ENCODE results near the gene EXT2. TPM values are rescaled to one million over a fixed set of nuclear protein-coding genes. Genes with fewer than 3 reads are reported as not detected.

EXT2 gene
- polyA plus RNA-seq, 1 donor, result 51.6 TPM

DNA sequence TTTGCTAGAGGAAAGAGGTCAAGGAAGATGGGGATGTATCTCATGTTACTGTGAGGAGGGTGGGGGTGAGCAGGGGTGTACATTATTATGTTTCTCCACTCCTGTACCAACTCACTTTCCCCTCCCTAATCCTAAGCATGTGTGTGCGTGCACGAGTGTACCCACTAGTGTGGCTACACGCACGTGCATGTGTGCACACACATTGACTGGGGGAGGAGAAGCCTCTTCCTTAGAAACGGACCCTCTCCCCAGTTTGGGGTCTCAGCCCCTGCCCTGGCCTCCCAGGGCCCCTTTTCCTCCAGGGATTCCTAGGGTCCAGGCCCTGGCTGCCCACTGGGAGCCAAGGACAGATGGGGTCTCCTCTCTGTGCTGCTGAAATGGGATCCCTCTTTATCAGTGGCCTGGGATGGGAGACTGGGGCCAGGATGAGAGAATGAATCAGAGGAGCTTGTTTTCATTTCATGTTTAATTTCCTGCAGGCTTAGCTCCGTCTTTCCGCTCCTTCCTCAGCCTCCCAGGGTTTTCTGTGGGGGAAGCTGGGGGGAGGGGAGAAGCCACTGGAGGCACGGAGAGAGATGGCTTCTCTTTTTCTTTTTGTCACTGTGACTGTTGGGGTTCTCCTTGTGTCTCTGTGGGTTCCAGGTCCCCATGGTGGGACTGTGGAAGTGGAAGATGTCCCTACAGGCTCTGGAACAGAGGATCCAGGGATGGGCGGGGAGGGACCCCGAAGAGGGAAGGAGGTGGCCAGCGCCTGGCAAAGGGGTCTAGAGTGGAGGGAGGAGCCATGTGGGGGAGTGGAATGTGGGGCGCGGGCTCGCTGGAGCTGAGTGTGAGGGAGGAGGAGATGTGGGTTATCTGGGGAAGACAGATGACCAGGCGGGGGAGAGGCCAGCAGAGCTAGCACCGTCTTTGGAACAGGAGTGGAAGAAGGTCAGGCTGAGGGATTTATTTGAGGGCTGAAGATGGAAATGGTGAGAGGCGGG lies 174.2 kb downstream of the EXT2 start:
- H3K27ac ChIP-seq (ENCODE audit: low read length), result no peak overlapping the region
- no peaks in the 10 kb centered on the region for H3K9me3 ChIP-seq (ENCODE audit: control insufficient read depth, low read depth, low read length)
- DNase-seq, result peak in 1 of 2 donors; percentile 11
- H3K27me3 ChIP-seq (ENCODE audit: control insufficient read depth, insufficient read depth, low read length), result no peaks in the 10 kb centered on the region
- 80% methylated on average over 1 of the region's 17 CpGs for WGBS (ENCODE audit: insufficient coverage, low lambda C conversion rate)
- no peaks in the 10 kb centered on the region for H3K36me3 ChIP-seq (ENCODE audit: control insufficient read depth, insufficient read depth, low read length)
- no peak overlapping the region for H3K4me3 ChIP-seq (ENCODE audit: low read length)
- no peaks in the 10 kb centered on the region for H3K4me1 ChIP-seq (ENCODE audit: control insufficient read depth, insufficient read depth, low read length)

DNA sequence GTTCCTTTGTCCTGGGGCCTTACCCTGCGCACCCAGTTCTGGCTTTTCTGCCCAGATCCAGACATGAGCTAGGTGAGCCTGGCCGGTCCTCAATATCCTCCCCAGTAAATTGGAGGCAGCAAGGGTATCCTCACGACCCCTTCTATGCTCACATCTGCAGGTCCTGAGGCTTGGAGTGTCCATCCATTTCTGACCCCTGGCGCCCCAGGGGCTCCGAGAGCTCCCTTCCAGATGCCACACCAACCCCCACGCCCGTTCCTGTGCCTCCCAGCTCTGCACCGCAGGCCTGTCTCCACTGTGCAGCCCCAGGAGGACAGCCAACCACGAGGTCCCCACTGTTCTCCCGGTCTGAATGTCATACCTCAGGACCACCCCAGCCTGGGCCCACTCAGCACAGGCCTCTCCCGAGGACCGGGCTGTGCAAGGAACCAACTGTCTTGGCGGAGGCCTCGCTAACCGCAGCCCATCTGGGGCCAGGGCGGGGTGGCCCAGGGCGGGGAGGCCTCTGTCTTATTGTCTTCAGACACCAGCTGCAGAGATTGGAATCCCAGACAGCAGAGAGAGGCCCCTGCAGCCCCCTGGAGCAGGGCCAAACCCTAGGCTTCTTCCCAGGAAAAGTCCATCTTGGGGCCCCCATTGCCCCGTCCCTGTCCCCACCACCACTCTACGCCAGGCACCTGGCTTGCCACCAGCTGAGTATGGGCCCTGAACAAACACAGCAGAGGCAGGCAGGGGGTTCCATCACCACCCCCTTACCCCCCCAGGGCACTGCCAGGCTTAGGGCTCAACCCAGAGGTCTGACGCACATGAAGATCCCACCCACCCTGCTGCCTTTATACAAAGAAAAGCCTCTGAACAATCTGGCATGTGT lies 175.2 kb downstream of the EXT2 start:
- Histone ChIP-seq H3K9me3 (ENCODE audit: control insufficient read depth, low read depth, low read length) (peaks cover 3% of the 10 kb centered on the region), H3K4me3 (ENCODE audit: low read length) (no peak overlapping the region), H3K27me3 (ENCODE audit: control insufficient read depth, insufficient read depth, low read length) (no peaks in the 10 kb centered on the region), H3K4me1 (ENCODE audit: control insufficient read depth, insufficient read depth, low read length) (no peaks in the 10 kb centered on the region), H3K27ac (ENCODE audit: low read length) (no peak overlapping the region), H3K36me3 (ENCODE audit: control insufficient read depth, insufficient read depth, low read length) (no peaks in the 10 kb centered on the region)
- WGBS (ENCODE audit: insufficient coverage, low lambda C conversion rate), result no CpG with 5 or more reads among the region's 20 CpGs
- DNase-seq, result no peak

GRCh38 chr11:44271286-44271685 lies 175.8 kb downstream of the EXT2 start:
- H3K4me1 ChIP-seq (ENCODE audit: control insufficient read depth, insufficient read depth, low read length), result no peaks in the 10 kb centered on the region
- no peak overlapping the region for H3K4me3 ChIP-seq (ENCODE audit: low read length)
- peaks cover 3% of the 10 kb centered on the region for H3K9me3 ChIP-seq (ENCODE audit: control insufficient read depth, low read depth, low read length)
- H3K27ac ChIP-seq (ENCODE audit: low read length), result no peak overlapping the region
- WGBS (ENCODE audit: insufficient coverage, low lambda C conversion rate), result no CpG with 5 or more reads among the region's 6 CpGs
- no peaks in the 10 kb centered on the region for H3K27me3 ChIP-seq (ENCODE audit: control insufficient read depth, insufficient read depth, low read length)
- no peak for DNase-seq
- no peaks in the 10 kb centered on the region for H3K36me3 ChIP-seq (ENCODE audit: control insufficient read depth, insufficient read depth, low read length)

- DNase-seq, result no peak
- Histone ChIP-seq H3K4me3 (ENCODE audit: low read length) (no peak overlapping the region), H3K36me3 (ENCODE audit: control insufficient read depth, insufficient read depth, low read length) (no peaks in the 10 kb centered on the region), H3K27me3 (ENCODE audit: control insufficient read depth, insufficient read depth, low read length) (no peaks in the 10 kb centered on the region), H3K9me3 (ENCODE audit: control insufficient read depth, low read depth, low read length) (peaks cover 3% of the 10 kb centered on the region), H3K4me1 (ENCODE audit: control insufficient read depth, insufficient read depth, low read length) (no peaks in the 10 kb centered on the region), H3K27ac (ENCODE audit: low read length) (no peak overlapping the region)
- no CpG with 5 or more reads among the region's 1 CpG for WGBS (ENCODE audit: insufficient coverage, low lambda C conversion rate)
These were observed 178.9 kb downstream of the EXT2 start for GRCh38 chr11:44274404-44274803.

DNA sequence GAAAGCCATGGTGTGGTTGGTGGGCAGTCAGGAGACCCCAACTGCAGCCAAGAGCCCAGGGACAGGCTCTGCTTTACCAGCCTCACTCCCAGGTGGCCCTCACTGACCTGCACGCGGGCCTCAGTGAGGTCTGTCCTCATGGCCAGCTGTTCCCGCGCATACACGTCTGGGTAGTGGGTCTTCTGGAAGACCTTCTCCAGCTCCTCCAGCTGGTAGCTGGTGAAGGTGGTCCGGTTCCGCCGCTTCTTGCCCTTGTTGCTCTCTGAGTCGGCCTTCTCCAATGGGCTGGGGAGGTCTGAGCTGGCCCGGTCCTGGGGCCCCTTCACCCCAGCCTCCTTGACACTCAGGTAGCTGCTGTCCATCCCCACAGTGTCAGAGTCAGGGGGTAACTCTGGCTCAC lies 179.8 kb downstream of the EXT2 start:
- peaks cover under 1% of the 10 kb centered on the region for H3K27me3 ChIP-seq (ENCODE audit: control insufficient read depth, insufficient read depth, low read length)

DNA sequence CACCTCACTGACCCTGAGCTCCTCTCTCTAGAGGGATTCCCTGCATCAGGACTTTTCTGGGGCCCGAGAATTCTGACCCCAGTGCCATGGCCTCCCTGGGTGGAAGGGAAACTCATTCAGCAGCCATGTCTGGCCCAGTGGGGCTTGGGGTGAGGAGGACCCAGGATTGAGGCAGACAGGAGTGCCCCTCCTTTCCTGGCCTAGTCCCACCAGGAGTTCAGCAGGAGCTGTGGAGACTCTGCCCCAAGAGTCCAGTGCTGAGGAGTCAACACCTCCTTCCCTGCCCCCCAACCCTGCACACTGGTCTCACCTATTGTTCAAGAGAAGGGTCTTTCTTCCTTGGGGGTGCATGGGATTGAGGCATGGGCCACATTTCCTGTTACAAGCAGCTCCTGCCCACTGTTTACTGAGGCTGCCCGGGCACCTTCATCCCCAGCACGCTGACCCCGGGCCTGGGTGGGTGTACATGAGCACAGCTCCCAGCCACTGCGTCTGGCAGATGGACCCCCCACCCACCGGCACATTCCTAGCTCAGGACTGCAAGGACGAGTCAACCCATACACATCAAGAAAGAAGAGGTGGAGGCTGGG lies 180.6 kb downstream of the EXT2 start:
- Histone ChIP-seq H3K27me3 (ENCODE audit: control insufficient read depth, insufficient read depth, low read length) (peaks cover 5% of the 10 kb centered on the region), H3K9me3 (ENCODE audit: control insufficient read depth, low read depth, low read length) (peaks cover 3% of the 10 kb centered on the region), H3K36me3 (ENCODE audit: control insufficient read depth, insufficient read depth, low read length) (no peaks in the 10 kb centered on the region), H3K27ac (ENCODE audit: low read length) (no peak overlapping the region), H3K4me1 (ENCODE audit: control insufficient read depth, insufficient read depth, low read length) (no peaks in the 10 kb centered on the region), H3K4me3 (ENCODE audit: low read length) (no peak overlapping the region)
- no peak for DNase-seq
- WGBS (ENCODE audit: insufficient coverage, low lambda C conversion rate), result no CpG with 5 or more reads among the region's 7 CpGs

More for the DNA sequence above, 179.8 kb downstream of the EXT2 start:
- no CpG with 5 or more reads among the region's 10 CpGs for WGBS (ENCODE audit: insufficient coverage, low lambda C conversion rate)
- peaks cover 3% of the 10 kb centered on the region for H3K9me3 ChIP-seq (ENCODE audit: control insufficient read depth, low read depth, low read length)
- no peak for DNase-seq
- H3K4me3 ChIP-seq (ENCODE audit: low read length), result no peak overlapping the region
- H3K4me1 ChIP-seq (ENCODE audit: control insufficient read depth, insufficient read depth, low read length), result no peaks in the 10 kb centered on the region
- H3K36me3 ChIP-seq (ENCODE audit: control insufficient read depth, insufficient read depth, low read length), result no peaks in the 10 kb centered on the region
- no peak overlapping the region for H3K27ac ChIP-seq (ENCODE audit: low read length)

DNA sequence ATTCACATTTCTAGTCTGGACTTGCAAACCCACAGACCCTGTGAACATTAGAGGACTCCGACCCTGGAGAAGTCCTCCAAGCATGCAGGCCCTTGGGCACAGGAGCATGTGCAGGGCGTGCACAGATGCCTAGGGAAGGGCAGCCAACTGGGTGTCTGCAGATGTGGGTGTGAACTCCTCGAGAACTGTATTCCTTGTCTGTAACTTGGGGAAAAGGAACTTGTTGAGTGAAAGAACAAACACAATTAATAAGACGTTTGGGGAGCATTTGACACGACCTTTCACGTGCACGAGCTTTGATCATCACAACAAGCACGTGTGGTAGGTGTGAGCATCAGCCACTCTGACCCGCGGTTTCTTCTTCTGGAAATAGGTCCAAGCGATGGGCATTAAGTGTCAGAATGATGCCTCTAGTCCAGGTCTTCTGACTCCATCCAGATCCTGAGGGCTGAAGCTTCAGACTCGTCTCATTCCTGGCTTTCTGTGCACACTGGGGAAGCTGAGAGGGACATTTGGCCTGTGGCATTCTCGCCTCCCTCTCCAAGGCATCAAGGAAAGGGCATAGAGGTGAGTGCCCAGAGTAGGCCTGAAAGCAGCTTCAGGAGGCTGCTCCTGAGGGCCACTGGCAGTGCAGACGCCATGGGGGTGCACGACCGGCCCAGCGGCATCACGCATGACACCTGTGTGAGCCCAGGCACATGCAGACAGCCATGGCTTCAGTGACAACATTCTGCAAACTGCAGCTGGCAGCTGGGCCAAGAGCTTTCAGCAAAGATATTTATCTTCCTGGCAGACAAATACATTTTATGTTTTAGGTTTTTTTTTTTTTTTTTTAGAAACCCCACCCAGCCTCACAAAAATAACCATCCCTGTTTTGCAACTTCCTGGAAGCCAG lies 182.0 kb downstream of the EXT2 start:
- no peaks in the 10 kb centered on the region for H3K36me3 ChIP-seq (ENCODE audit: control insufficient read depth, insufficient read depth, low read length)

GRCh38 chr11:44279483-44279882 lies 184.0 kb downstream of the EXT2 start:
- Histone ChIP-seq H3K4me1 (ENCODE audit: control insufficient read depth, insufficient read depth, low read length) (no peaks in the 10 kb centered on the region), H3K4me3 (ENCODE audit: low read length) (no peak overlapping the region), H3K36me3 (ENCODE audit: control insufficient read depth, insufficient read depth, low read length) (no peaks in the 10 kb centered on the region), H3K27me3 (ENCODE audit: control insufficient read depth, insufficient read depth, low read length) (peaks cover 5% of the 10 kb centered on the region), H3K9me3 (ENCODE audit: control insufficient read depth, low read depth, low read length) (peaks cover 3% of the 10 kb centered on the region), H3K27ac (ENCODE audit: low read length) (no peak overlapping the region)
- DNase-seq, result no peak
- no CpG with 5 or more reads among the region's 6 CpGs for WGBS (ENCODE audit: insufficient coverage, low lambda C conversion rate)

More for the DNA sequence above, 182.0 kb downstream of the EXT2 start:
- no peaks in the 10 kb centered on the region for H3K4me1 ChIP-seq (ENCODE audit: control insufficient read depth, insufficient read depth, low read length)
- WGBS (ENCODE audit: insufficient coverage, low lambda C conversion rate), result no CpG with 5 or more reads among the region's 18 CpGs
- peaks cover 5% of the 10 kb centered on the region for H3K27me3 ChIP-seq (ENCODE audit: control insufficient read depth, insufficient read depth, low read length)
- H3K27ac ChIP-seq (ENCODE audit: low read length), result no peak overlapping the region
- no peak for DNase-seq
- peaks cover 3% of the 10 kb centered on the region for H3K9me3 ChIP-seq (ENCODE audit: control insufficient read depth, low read depth, low read length)
- no peak overlapping the region for H3K4me3 ChIP-seq (ENCODE audit: low read length)

DNA sequence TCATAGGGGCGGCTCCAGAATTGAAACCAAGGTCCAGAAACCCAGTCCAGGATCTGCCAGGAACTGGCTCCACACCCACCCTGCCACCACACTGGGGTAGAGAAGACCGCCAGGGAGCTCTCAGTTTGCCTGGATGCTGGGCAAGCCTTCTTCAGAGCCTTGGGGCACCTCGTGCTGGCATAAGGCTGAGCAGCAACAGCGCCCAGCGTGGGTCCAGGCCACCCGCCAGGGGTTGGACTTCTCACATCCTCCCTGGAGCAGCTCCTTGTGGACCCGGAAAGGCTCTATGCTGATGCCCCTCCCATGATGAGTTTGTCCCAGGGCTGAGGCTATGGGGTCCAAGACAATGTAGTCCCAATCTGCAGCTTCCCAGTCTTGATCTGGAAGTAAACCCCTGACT lies 184.8 kb downstream of the EXT2 start:
- no peaks in the 10 kb centered on the region for H3K36me3 ChIP-seq (ENCODE audit: control insufficient read depth, insufficient read depth, low read length)
- H3K9me3 ChIP-seq (ENCODE audit: control insufficient read depth, low read depth, low read length), result peaks cover 2% of the 10 kb centered on the region
- no CpG with 5 or more reads among the region's 7 CpGs for WGBS (ENCODE audit: insufficient coverage, low lambda C conversion rate)
- H3K27ac ChIP-seq (ENCODE audit: low read length), result no peak overlapping the region
- peaks cover 5% of the 10 kb centered on the region for H3K27me3 ChIP-seq (ENCODE audit: control insufficient read depth, insufficient read depth, low read length)
- DNase-seq, result no peak
- no peaks in the 10 kb centered on the region for H3K4me1 ChIP-seq (ENCODE audit: control insufficient read depth, insufficient read depth, low read length)
- no peak overlapping the region for H3K4me3 ChIP-seq (ENCODE audit: low read length)
